ENCODE measurements around the gene DPH3. TPM values are rescaled to one million over a fixed set of nuclear protein-coding genes. Genes with fewer than 3 reads are reported as not detected.

The DPH3 gene
- total and polyA plus RNA-seq, 10 of the 15 experiments (the other 5 are each of a cell fraction or from before 2014, with no cell fraction given): 10.8 to 71.8 (median 23.4) TPM

DNA sequence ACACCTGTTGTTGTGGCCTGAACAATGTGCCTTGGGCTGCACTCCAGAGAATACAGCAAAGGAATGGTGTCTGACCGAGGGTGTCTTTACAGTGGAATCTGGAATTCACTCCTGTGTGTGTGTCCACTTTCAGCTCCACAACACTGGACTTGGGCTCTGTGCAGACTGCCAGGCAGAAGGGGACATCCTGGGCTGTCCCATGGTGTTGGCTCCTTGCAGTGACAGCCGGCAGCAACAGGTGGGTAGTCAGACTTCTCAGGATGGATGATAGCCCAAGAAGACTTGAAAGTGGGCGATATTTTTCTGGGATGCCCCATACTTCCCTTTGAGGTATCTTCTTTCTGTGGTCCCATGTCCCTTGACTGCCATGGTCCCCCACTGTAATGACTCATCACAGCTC is 45.0 kb downstream of the DPH3 start:
- in situ Hi-C loops (cut with MboI) (no loop called here), intact Hi-C loops (cut with micrococcal nuclease; ENCODE audit: unreplicated experiment) (no loop called here)
- POLR2A ChIA-PET: no interaction called here
- TF ChIP-seq STAT3 (IDR thresholded peaks at IDR 0.05; ENCODE audit: low read depth, low read length): no peak
- no peak for TF ChIP-seq YBX1 (IDR thresholded peaks at IDR 0.05)
- no peak for TF ChIP-seq MYB (IDR thresholded peaks at IDR 0.05; ENCODE audit: borderline replicate concordance, low read depth, low read length)
- no peak for TF ChIP-seq KLF5 (IDR thresholded peaks at IDR 0.05; ENCODE audit: partially characterized antibody)
- no peak for TF ChIP-seq FOS (IDR thresholded peaks at IDR 0.05; ENCODE audit: borderline replicate concordance, extremely low read depth, insufficient read length)
- no peak for TF ChIP-seq CREM (IDR thresholded peaks at IDR 0.05; ENCODE audit: low read depth)
- TF ChIP-seq, protein P1, sequence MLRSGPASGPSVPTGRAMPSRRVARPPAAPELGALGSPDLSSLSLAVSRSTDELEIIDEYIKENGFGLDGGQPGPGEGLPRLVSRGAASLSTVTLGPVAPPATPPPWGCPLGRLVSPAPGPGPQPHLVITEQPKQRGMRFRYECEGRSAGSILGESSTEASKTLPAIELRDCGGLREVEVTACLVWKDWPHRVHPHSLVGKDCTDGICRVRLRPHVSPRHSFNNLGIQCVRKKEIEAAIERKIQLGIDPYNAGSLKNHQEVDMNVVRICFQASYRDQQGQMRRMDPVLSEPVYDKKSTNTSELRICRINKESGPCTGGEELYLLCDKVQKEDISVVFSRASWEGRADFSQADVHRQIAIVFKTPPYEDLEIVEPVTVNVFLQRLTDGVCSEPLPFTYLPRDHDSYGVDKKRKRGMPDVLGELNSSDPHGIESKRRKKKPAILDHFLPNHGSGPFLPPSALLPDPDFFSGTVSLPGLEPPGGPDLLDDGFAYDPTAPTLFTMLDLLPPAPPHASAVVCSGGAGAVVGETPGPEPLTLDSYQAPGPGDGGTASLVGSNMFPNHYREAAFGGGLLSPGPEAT (IDR thresholded peaks at IDR 0.05; ENCODE audit: low read depth): no peak
- no peak for TF ChIP-seq NFIC (IDR thresholded peaks at IDR 0.05; ENCODE audit: low read depth, low read length)
- no peak for TF ChIP-seq RAD51 (IDR thresholded peaks at IDR 0.05)
- no peak for TF ChIP-seq RELA (IDR thresholded peaks at IDR 0.05; ENCODE audit: borderline replicate concordance, partially characterized antibody)
- TF ChIP-seq RCOR1 (conservative IDR thresholded peaks at IDR 0.05; ENCODE audit: low read depth, low read length): no peak
- TF ChIP-seq SPI1 (IDR thresholded peaks at IDR 0.05; ENCODE audit: borderline replicate concordance, insufficient read depth, low read depth, low read length): no peak
- Histone ChIP-seq H3K4me2 (ENCODE audit: control insufficient read depth, insufficient read depth) (no peak overlapping the region), H3K27me3 (replicated peaks in 1 of 2; ENCODE audit: control insufficient read depth in 2 of 2, insufficient read depth in 2 of 2, low read length in 1 of 2) (no peaks in the 10 kb centered on the region; a peak in 1 of 4 replicates), H2AFZ (ENCODE audit: control insufficient read depth, low read depth, low read length) (no peak overlapping the region), H3K4me1 (ENCODE audit: control insufficient read depth, insufficient read depth, low read length) (no peaks in the 10 kb centered on the region), H3K27ac (ENCODE audit: control insufficient read depth, insufficient read depth) (no peak overlapping the region), H3K4me3 (no peak overlapping the region), H3K9me3 (replicated peaks; ENCODE audit: control insufficient read depth, insufficient read depth, low read length) (no peaks in the 10 kb centered on the region), H3K9ac (ENCODE audit: control insufficient read depth, insufficient read depth, low read length) (no peak overlapping the region), H4K20me1 (ENCODE audit: control insufficient read depth, insufficient read depth) (no peaks in the 10 kb centered on the region), H3K79me2 (ENCODE audit: control insufficient read depth, insufficient read depth, low read length) (no peaks in the 10 kb centered on the region), H3K36me3 (ENCODE audit: control insufficient read depth in 2 of 2, insufficient read depth in 2 of 2, low read length in 1 of 2) (no peaks in the 10 kb centered on the region)
- CTCF ChIA-PET: no interaction called here
- DNase-seq (ENCODE audit: low read depth, low spot score) (no peak), FAIRE-seq (no peak), ATAC-seq (no peak)
- SMC1A ChIA-PET (ENCODE audit: uncharacterized antibody, unreplicated experiment): no interaction called here
- no TSS peak for BruUV-seq (replicated peaks)
- RAD21 ChIA-PET (ENCODE audit: unreplicated experiment): no interaction called here
- 34% methylated on average over 3 of the region's 3 CpGs for WGBS (ENCODE audit: insufficient coverage, insufficient replicate concordance, low lambda C conversion rate, missing lambda C conversion rate)

Measured in GM12878 (cell line).